ENCODE data around the gene NAA38. TPM values are rescaled to one million over a fixed set of nuclear protein-coding genes. Genes with fewer than 3 reads are reported as not detected.

Gene NAA38
- total RNA-seq, 1 experiment from 2014 or later = 50.2 TPM

- no peak within 1 kb of the TSS for H4K5ac ChIP-seq (ENCODE audit: insufficient read length, low read depth, low read length)
- Mint-ChIP-seq H3K27ac (no peak within 1 kb of the TSS), H3K36me3 (ENCODE audit: insufficient read depth in 1 of 3, low read depth in 3 of 3) (peaks cover 0 to 15% (median 0%) of the 10 kb centered on the region in 3 experiments; a peak in 3 of 7 replicates), H3K4me3 (no peak within 1 kb of the TSS; a peak in 1 of 5 replicates), H3K27me3 (ENCODE audit: low read depth) (no peaks in the 10 kb centered on the region; the same call in none of the 2 replicates), H3K4me1 (peaks cover 3 to 4% of the 10 kb centered on the region in 2 experiments), H3K9me3 (no peaks in the 10 kb centered on the region)
- no peaks in the 10 kb centered on the region for H3K4me1 ChIP-seq (ENCODE audit: insufficient read depth, low read length)
- no peak within 1 kb of the TSS for H2BK12ac ChIP-seq (ENCODE audit: insufficient read length, low read depth, low read length)
- no peak within 1 kb of the TSS for H3T11ph ChIP-seq (ENCODE audit: low read length)
- H4K20me1 ChIP-seq (ENCODE audit: control insufficient read depth, insufficient read depth, insufficient read length) = no peaks in the 10 kb centered on the region
- H3K56ac ChIP-seq (ENCODE audit: insufficient read length, low read depth, low read length) = no peak within 1 kb of the TSS
- H3K27me3 ChIP-seq (ENCODE audit: insufficient read depth, low read length) = no peaks in the 10 kb centered on the region; the same call in 1 of the 2 replicates
- H3K79me2 ChIP-seq (ENCODE audit: insufficient read depth, low read length) = no peaks in the 10 kb centered on the region
- H2BK120ac ChIP-seq (ENCODE audit: low read depth, low read length, poor library complexity, severe bottlenecking) = no peak within 1 kb of the TSS
- H3K9me3 ChIP-seq (ENCODE audit: control insufficient read depth, low read depth, low read length) = no peaks in the 10 kb centered on the region
- no peak within 1 kb of the TSS for H3K18ac ChIP-seq (ENCODE audit: insufficient read length, low read depth, low read length)
- H3K23ac ChIP-seq (ENCODE audit: insufficient read length, low read depth, low read length) = no peak within 1 kb of the TSS
- no peak within 1 kb of the TSS for H2AFZ ChIP-seq (ENCODE audit: low read length)
- H3K14ac ChIP-seq (ENCODE audit: insufficient read depth, low read length) = peak within 1 kb of the TSS; percentile 64
- H4K91ac ChIP-seq (ENCODE audit: insufficient read length, low read depth, low read length) = no peak within 1 kb of the TSS
- no peak within 1 kb of the TSS for H4K8ac ChIP-seq (replicated peaks; ENCODE audit: insufficient read length, low read depth, low read length)
- DNase-seq = peak; percentile 44
- H2BK15ac ChIP-seq (ENCODE audit: low read depth, low read length) = no peak within 1 kb of the TSS
- peak within 1 kb of the TSS; percentile 12 for H3K9ac ChIP-seq (ENCODE audit: extremely low read depth, insufficient read length, low read length)
- H2BK20ac ChIP-seq (ENCODE audit: low read depth, low read length, poor library complexity, severe bottlenecking) = no peak within 1 kb of the TSS
- H2AK5ac ChIP-seq (ENCODE audit: insufficient read length, low read length) = no peak within 1 kb of the TSS
- H3K79me1 ChIP-seq (ENCODE audit: insufficient read depth, low read depth, low read length, poor library complexity, severe bottlenecking) = no peaks in the 10 kb centered on the region
- H3K23me2 ChIP-seq (ENCODE audit: insufficient read length, low read depth, low read length, poor library complexity, severe bottlenecking) = peaks cover 28% of the 10 kb centered on the region
- H3K27ac ChIP-seq (ENCODE audit: insufficient read length, low read depth, low read length) = no peak within 1 kb of the TSS
- H3K4me2 ChIP-seq (ENCODE audit: insufficient read depth, insufficient read length, low read length) = peak within 1 kb of the TSS; percentile 82
- WGBS (ENCODE audit: extremely low coverage, insufficient read length, low lambda C conversion rate) = no CpG with 5 or more reads among the region's 18 CpGs
- no peak within 1 kb of the TSS for H3K4ac ChIP-seq (ENCODE audit: low read depth, low read length)
- TF ChIP-seq CTCF (conservative IDR thresholded peaks at IDR 0.05) = no peak
- no peak within 1 kb of the TSS for H2BK5ac ChIP-seq (ENCODE audit: insufficient read length, low read length)
Observed at GRCh38 chr17:7888184-7888920, 31.0 kb upstream of the NAA38 start, which contains the start of gene CHD3. CHD3 (plus strand) TSS chr17:7888789; CDS start chr17:7889001, 212 bp downstream.

All from H9 (cell line).